CD8-positive, alpha-beta memory T cell (primary cell): ENCODE data around the gene TRPC4. TPM values are rescaled to one million over a fixed set of nuclear protein-coding genes. Genes with fewer than 3 reads are reported as not detected.

Source experiments
- CTCF ChIA-PET: fragments of 350-600 bp; sonication (Branson Sonifier 250); formaldehyde crosslinking; loops from one replicate; lab custom pipeline; 2021; ENCODE audit warnings: antibody characterized with exemption; lab: Charles Lee
- POLR2A ChIA-PET: fragments of 350-600 bp; sonication (Branson Sonifier 250); formaldehyde crosslinking; loops from one replicate; lab custom pipeline; 2021; ENCODE audit warnings: antibody characterized with exemption; lab: Charles Lee
- DNase-seq, 5 donors: peaks; one replicate each; pipeline versions ENCODE4 v3.0.0 to v3.0.0-alpha.2; 2020 to 2022; ENCODE audit warnings: mixed read lengths in 1 of 5
- H3K27ac ChIP-seq: one replicate; pipeline ENCODE4 v1.7.0; 2013; ENCODE audit warnings: low read depth, mild to moderate bottlenecking, low read length, moderate library complexity
- H3K27me3 ChIP-seq: 2 replicates; pipeline ENCODE4 v1.7.0; 2013; ENCODE audit warnings: low read length, mild to moderate bottlenecking; ENCODE audit not compliant: insufficient read depth, poor library complexity, severe bottlenecking
- H3K36me3 ChIP-seq: 2 replicates; pipeline ENCODE4 v1.7.0; 2013; ENCODE audit warnings: mild to moderate bottlenecking, low read length, moderate library complexity; ENCODE audit not compliant: insufficient read depth
- H3K4me1 ChIP-seq: 2 replicates; pipeline ENCODE4 v1.7.0; 2013; ENCODE audit warnings: mild to moderate bottlenecking, low read length, moderate library complexity; ENCODE audit not compliant: insufficient read depth
- H3K4me3 ChIP-seq: 2 replicates; pipeline ENCODE4 v1.7.0; 2013; ENCODE audit warnings: mild to moderate bottlenecking, low read length
- H3K9me3 ChIP-seq: 2 replicates; pipeline ENCODE4 v1.7.0; 2013; ENCODE audit warnings: mild to moderate bottlenecking, low read length
- H3K27ac Mint-ChIP-seq, 8 donors: one replicate each; pipeline ENCODE4 v1.8.0; 2020 to 2021; ENCODE audit warnings: mixed read lengths in 8 of 8, mild to moderate bottlenecking in 6 of 8, inconsistent platforms in 3 of 8, moderate library complexity in 3 of 8
- H3K27me3 Mint-ChIP-seq, 2 donors: one replicate each; pipeline ENCODE4 v1.8.0; 2020 to 2021; ENCODE audit warnings: mixed read lengths in 2 of 2, mild to moderate bottlenecking in 1 of 2, moderate library complexity in 1 of 2
- H3K36me3 Mint-ChIP-seq, 3 donors: one replicate each; pipeline ENCODE4 v1.8.0; 2020 to 2021; ENCODE audit warnings: mixed read lengths in 3 of 3, inconsistent platforms in 1 of 3, mild to moderate bottlenecking in 1 of 3
- H3K4me1 Mint-ChIP-seq, 3 donors: one replicate each; pipeline ENCODE4 v1.8.0; 2020 to 2021; ENCODE audit warnings: mixed read lengths in 3 of 3, inconsistent platforms in 1 of 3, mild to moderate bottlenecking in 1 of 3
- H3K4me3 Mint-ChIP-seq, 7 donors: one replicate each; pipeline ENCODE4 v1.8.0; 2020 to 2021; ENCODE audit warnings: mixed read lengths in 7 of 7, mild to moderate bottlenecking in 6 of 7, moderate library complexity in 4 of 7, inconsistent platforms in 2 of 7
- H3K9me3 Mint-ChIP-seq, 5 donors: one replicate each; pipeline ENCODE4 v1.8.0; 2020 to 2022; ENCODE audit warnings: mixed read lengths in 5 of 5, mild to moderate bottlenecking in 3 of 5, moderate library complexity in 2 of 5, inconsistent platforms in 1 of 5
- polyA plus RNA-seq: library from polyadenylated mRNA; unstranded; fragments of 300-500 nt; fragmentation: Illumina TruSeq; gene quantifications from one replicate; pipeline ENCODE4 v1.2.3, GENCODE V29; 2021
- total RNA-seq, 2 experiments: library from RNA; stranded (reverse); gene quantifications; one replicate each; pipeline ENCODE4 v1.2.3, GENCODE V29; 2021

Gene TRPC4
- total and polyA plus RNA-seq, 3 experiments from 2014 or later: not detected

GRCh38 chr13:37772644-37773043 lies 96.9 kb downstream of the TRPC4 start:
- Mint-ChIP-seq H3K36me3 (no peaks in the 10 kb centered on the region), H3K4me1 (no peaks in the 10 kb centered on the region), H3K27ac (no peak overlapping the region), H3K27me3 (no peaks in the 10 kb centered on the region), H3K9me3 (peaks cover 0 to 18% (median 0%) of the 10 kb centered on the region in 5 donors), H3K4me3 (no peak overlapping the region)
- Histone ChIP-seq H3K27me3 (no peaks in the 10 kb centered on the region), H3K4me3 (no peak overlapping the region), H3K36me3 (no peaks in the 10 kb centered on the region), H3K4me1 (no peaks in the 10 kb centered on the region), H3K27ac (no peak overlapping the region), H3K9me3 (no peaks in the 10 kb centered on the region)
- POLR2A ChIA-PET: no interaction called here
- DNase-seq: no peak
- CTCF ChIA-PET: no interaction called here

- H3K9me3 Mint-ChIP-seq: peaks cover 0 to 6% (median 0%) of the 10 kb centered on the region in 5 donors
- H3K36me3 ChIP-seq: no peaks in the 10 kb centered on the region
- no peaks in the 10 kb centered on the region for H3K4me1 Mint-ChIP-seq
- ChIA-PET POLR2A (no interaction called here), CTCF (no interaction called here)
- H3K4me1 ChIP-seq: no peaks in the 10 kb centered on the region
- H3K36me3 Mint-ChIP-seq: no peaks in the 10 kb centered on the region
- no peak overlapping the region for H3K4me3 ChIP-seq
- H3K27ac ChIP-seq: no peak overlapping the region
- H3K27me3 ChIP-seq: no peaks in the 10 kb centered on the region
- no peaks in the 10 kb centered on the region for H3K27me3 Mint-ChIP-seq
- H3K9me3 ChIP-seq: no peaks in the 10 kb centered on the region
- DNase-seq: no peak
- H3K27ac Mint-ChIP-seq: no peak overlapping the region
- no peak overlapping the region for H3K4me3 Mint-ChIP-seq
Observed at GRCh38 chr13:37769545-37769944, 100.0 kb downstream of the TRPC4 start.

- ChIA-PET CTCF (no interaction called here), POLR2A (no interaction called here)
- Histone ChIP-seq H3K36me3 (no peaks in the 10 kb centered on the region), H3K9me3 (no peaks in the 10 kb centered on the region), H3K27ac (no peak overlapping the region), H3K4me3 (no peak overlapping the region), H3K4me1 (no peaks in the 10 kb centered on the region), H3K27me3 (no peaks in the 10 kb centered on the region)
- H3K4me3 Mint-ChIP-seq: no peak overlapping the region
- no peak overlapping the region for H3K27ac Mint-ChIP-seq
- H3K4me1 Mint-ChIP-seq: no peaks in the 10 kb centered on the region
- DNase-seq: no peak
- peaks cover 0 to 6% (median 2%) of the 10 kb centered on the region in 5 donors for H3K9me3 Mint-ChIP-seq
- no peaks in the 10 kb centered on the region for H3K27me3 Mint-ChIP-seq
- H3K36me3 Mint-ChIP-seq: no peaks in the 10 kb centered on the region
Observed at GRCh38 chr13:37769078-37769477, 100.5 kb downstream of the TRPC4 start.

GRCh38 chr13:37766502-37766901 lies 103.1 kb downstream of the TRPC4 start:
- H3K4me1 ChIP-seq: no peaks in the 10 kb centered on the region
- Mint-ChIP-seq H3K4me1 (no peaks in the 10 kb centered on the region), H3K27ac (no peak overlapping the region), H3K36me3 (no peaks in the 10 kb centered on the region), H3K4me3 (no peak overlapping the region), H3K9me3 (peaks cover 0 to 4% (median 2%) of the 10 kb centered on the region in 5 donors), H3K27me3 (no peaks in the 10 kb centered on the region)
- H3K9me3 ChIP-seq: no peaks in the 10 kb centered on the region
- no peak overlapping the region for H3K4me3 ChIP-seq
- ChIA-PET POLR2A (no interaction called here), CTCF (no interaction called here)
- no peaks in the 10 kb centered on the region for H3K36me3 ChIP-seq
- no peak overlapping the region for H3K27ac ChIP-seq
- no peak for DNase-seq
- H3K27me3 ChIP-seq: no peaks in the 10 kb centered on the region

- Histone ChIP-seq H3K27me3 (no peaks in the 10 kb centered on the region), H3K4me1 (no peaks in the 10 kb centered on the region), H3K4me3 (no peak overlapping the region), H3K27ac (no peak overlapping the region), H3K9me3 (no peaks in the 10 kb centered on the region), H3K36me3 (no peaks in the 10 kb centered on the region)
- ChIA-PET POLR2A (no interaction called here), CTCF (no interaction called here)
- DNase-seq: no peak
- no peaks in the 10 kb centered on the region for H3K27me3 Mint-ChIP-seq
- peaks cover 0 to 12% (median 2%) of the 10 kb centered on the region in 5 donors for H3K9me3 Mint-ChIP-seq
- no peak overlapping the region for H3K4me3 Mint-ChIP-seq
- no peak overlapping the region for H3K27ac Mint-ChIP-seq
- no peaks in the 10 kb centered on the region for H3K36me3 Mint-ChIP-seq
- no peaks in the 10 kb centered on the region for H3K4me1 Mint-ChIP-seq
Observed at GRCh38 chr13:37755349-37755748, 114.2 kb downstream of the TRPC4 start.

GRCh38 chr13:37753776-37754175 lies 115.8 kb downstream of the TRPC4 start:
- POLR2A ChIA-PET: no interaction called here
- peaks cover 0 to 9% (median 2%) of the 10 kb centered on the region in 5 donors for H3K9me3 Mint-ChIP-seq
- no peak for DNase-seq

GRCh38 chr13:37752146-37752545 lies 117.4 kb downstream of the TRPC4 start:
- ChIA-PET CTCF (no interaction called here), POLR2A (no interaction called here)
- Mint-ChIP-seq H3K9me3 (peaks cover 0 to 9% (median 2%) of the 10 kb centered on the region in 5 donors), H3K4me3 (no peak overlapping the region), H3K27ac (no peak overlapping the region), H3K36me3 (no peaks in the 10 kb centered on the region), H3K4me1 (no peaks in the 10 kb centered on the region), H3K27me3 (no peaks in the 10 kb centered on the region)
- DNase-seq: no peak
- Histone ChIP-seq H3K36me3 (no peaks in the 10 kb centered on the region), H3K27ac (no peak overlapping the region), H3K9me3 (no peaks in the 10 kb centered on the region), H3K27me3 (no peaks in the 10 kb centered on the region), H3K4me1 (no peaks in the 10 kb centered on the region), H3K4me3 (no peak overlapping the region)

More at GRCh38 chr13:37753776-37754175, 115.8 kb downstream of the TRPC4 start:
- CTCF ChIA-PET: no interaction called here
- no peak overlapping the region for H3K4me3 Mint-ChIP-seq
- H3K27me3 Mint-ChIP-seq: no peaks in the 10 kb centered on the region
- Histone ChIP-seq H3K4me1 (no peaks in the 10 kb centered on the region), H3K9me3 (no peaks in the 10 kb centered on the region), H3K27me3 (no peaks in the 10 kb centered on the region), H3K27ac (no peak overlapping the region), H3K4me3 (no peak overlapping the region), H3K36me3 (no peaks in the 10 kb centered on the region)
- H3K27ac Mint-ChIP-seq: no peak overlapping the region
- H3K36me3 Mint-ChIP-seq: no peaks in the 10 kb centered on the region
- H3K4me1 Mint-ChIP-seq: no peaks in the 10 kb centered on the region

GRCh38 chr13:37751025-37751424 lies 118.5 kb downstream of the TRPC4 start:
- CTCF ChIA-PET: no interaction called here
- no peak overlapping the region for H3K27ac ChIP-seq
- Mint-ChIP-seq H3K27me3 (no peaks in the 10 kb centered on the region), H3K9me3 (peaks cover 0 to 9% (median 3%) of the 10 kb centered on the region in 5 donors), H3K36me3 (no peaks in the 10 kb centered on the region), H3K4me1 (no peaks in the 10 kb centered on the region), H3K27ac (no peak overlapping the region), H3K4me3 (no peak overlapping the region)
- POLR2A ChIA-PET: no interaction called here
- no peaks in the 10 kb centered on the region for H3K36me3 ChIP-seq
- no peaks in the 10 kb centered on the region for H3K9me3 ChIP-seq
- DNase-seq: no peak
- H3K4me3 ChIP-seq: no peak overlapping the region
- H3K4me1 ChIP-seq: no peaks in the 10 kb centered on the region
- H3K27me3 ChIP-seq: no peaks in the 10 kb centered on the region

GRCh38 chr13:37748913-37749312 lies 120.7 kb downstream of the TRPC4 start:
- CTCF ChIA-PET: no interaction called here

More at GRCh38 chr13:37748913-37749312, 120.7 kb downstream of the TRPC4 start:
- DNase-seq: no peak
- peaks cover 0 to 9% (median 6%) of the 10 kb centered on the region in 5 donors for H3K9me3 Mint-ChIP-seq
- no peak overlapping the region for H3K27ac ChIP-seq
- no peaks in the 10 kb centered on the region for H3K27me3 ChIP-seq
- no peaks in the 10 kb centered on the region for H3K9me3 ChIP-seq
- H3K27ac Mint-ChIP-seq: no peak overlapping the region
- POLR2A ChIA-PET: no interaction called here
- no peaks in the 10 kb centered on the region for H3K4me1 Mint-ChIP-seq
- H3K4me3 ChIP-seq: no peak overlapping the region
- H3K36me3 Mint-ChIP-seq: no peaks in the 10 kb centered on the region
- no peaks in the 10 kb centered on the region for H3K36me3 ChIP-seq
- no peaks in the 10 kb centered on the region for H3K4me1 ChIP-seq
- no peaks in the 10 kb centered on the region for H3K27me3 Mint-ChIP-seq
- no peak overlapping the region for H3K4me3 Mint-ChIP-seq
